ENCODE measurements around the gene HIGD1B. TPM values are rescaled to one million over a fixed set of nuclear protein-coding genes. Genes with fewer than 3 reads are reported as not detected.

The HIGD1B gene
- polyA plus RNA-seq, 1 donor from 2014 or later, result not detected

DNA sequence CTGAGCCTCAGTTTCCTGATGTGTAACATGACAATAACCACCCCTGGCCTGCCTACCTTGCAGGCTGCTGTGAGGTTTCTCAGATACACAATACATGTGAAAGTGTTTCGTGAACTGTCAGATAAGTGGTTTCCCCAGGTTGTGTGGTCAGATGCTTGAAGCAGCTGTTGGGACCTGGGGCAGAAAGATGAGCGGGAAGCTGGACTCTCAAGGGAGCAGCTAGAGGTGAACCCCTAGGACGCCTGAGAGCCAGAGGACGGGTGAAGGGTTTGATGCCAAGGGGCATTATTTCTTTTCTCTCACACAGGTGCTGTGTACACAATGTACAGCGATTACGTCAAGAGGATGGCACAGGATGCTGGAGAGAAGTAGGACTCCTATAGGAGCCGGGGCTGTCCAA, 2.3 kb downstream of the HIGD1B start:
- Histone ChIP-seq H3K27ac (ENCODE audit: low read length) (no peak overlapping the region), H3K36me3 (ENCODE audit: insufficient read depth, low read length) (peaks cover 12% of the 10 kb centered on the region), H3K9ac (ENCODE audit: low read length) (no peak overlapping the region), H3K9me3 (ENCODE audit: low read length) (no peaks in the 10 kb centered on the region), H2AFZ (ENCODE audit: low read depth, low read length) (no peak overlapping the region), H3K79me2 (replicated peaks; ENCODE audit: insufficient read depth, low read length) (no peaks in the 10 kb centered on the region), H4K20me1 (ENCODE audit: insufficient read depth) (no peaks in the 10 kb centered on the region), H3F3A (ENCODE audit: insufficient read depth, low read length, poor library complexity, severe bottlenecking) (no peaks in the 10 kb centered on the region), H3K4me3 (ENCODE audit: low read length) (no peak overlapping the region), H3K27me3 (ENCODE audit: insufficient read depth, low read depth, low read length) (no peaks in the 10 kb centered on the region), H3K4me2 (ENCODE audit: low read length) (no peak overlapping the region), H3K9me2 (ENCODE audit: insufficient read depth, low read length) (no peaks in the 10 kb centered on the region)
- TF ChIP-seq, protein P1, sequence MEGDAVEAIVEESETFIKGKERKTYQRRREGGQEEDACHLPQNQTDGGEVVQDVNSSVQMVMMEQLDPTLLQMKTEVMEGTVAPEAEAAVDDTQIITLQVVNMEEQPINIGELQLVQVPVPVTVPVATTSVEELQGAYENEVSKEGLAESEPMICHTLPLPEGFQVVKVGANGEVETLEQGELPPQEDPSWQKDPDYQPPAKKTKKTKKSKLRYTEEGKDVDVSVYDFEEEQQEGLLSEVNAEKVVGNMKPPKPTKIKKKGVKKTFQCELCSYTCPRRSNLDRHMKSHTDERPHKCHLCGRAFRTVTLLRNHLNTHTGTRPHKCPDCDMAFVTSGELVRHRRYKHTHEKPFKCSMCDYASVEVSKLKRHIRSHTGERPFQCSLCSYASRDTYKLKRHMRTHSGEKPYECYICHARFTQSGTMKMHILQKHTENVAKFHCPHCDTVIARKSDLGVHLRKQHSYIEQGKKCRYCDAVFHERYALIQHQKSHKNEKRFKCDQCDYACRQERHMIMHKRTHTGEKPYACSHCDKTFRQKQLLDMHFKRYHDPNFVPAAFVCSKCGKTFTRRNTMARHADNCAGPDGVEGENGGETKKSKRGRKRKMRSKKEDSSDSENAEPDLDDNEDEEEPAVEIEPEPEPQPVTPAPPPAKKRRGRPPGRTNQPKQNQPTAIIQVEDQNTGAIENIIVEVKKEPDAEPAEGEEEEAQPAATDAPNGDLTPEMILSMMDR (IDR thresholded peaks at IDR 0.05; ENCODE audit: poor library complexity, severe bottlenecking), result no peak

DNA sequence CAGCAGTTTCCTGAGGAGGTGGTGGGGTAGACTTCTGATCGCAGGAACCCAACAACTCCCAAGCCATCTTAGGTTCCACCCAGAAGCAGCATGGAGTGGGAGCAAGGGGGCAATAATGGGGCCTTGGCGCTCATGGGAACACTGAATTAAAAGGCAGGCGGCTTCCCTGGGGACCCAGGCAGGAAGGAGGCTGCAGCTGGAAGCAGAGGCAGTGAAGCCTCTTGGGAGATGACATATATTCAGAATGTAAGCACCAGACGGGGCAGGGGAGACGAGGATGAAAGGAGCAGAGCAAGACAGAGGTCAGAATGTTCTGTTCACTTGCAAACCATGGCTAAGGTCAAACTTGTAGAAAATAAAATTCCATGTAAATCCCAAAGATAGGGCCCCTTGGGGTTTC, 2.9 kb downstream of the HIGD1B start:
- H3K27ac ChIP-seq (ENCODE audit: low read length), result no peak overlapping the region
- H3F3A ChIP-seq (ENCODE audit: insufficient read depth, low read length, poor library complexity, severe bottlenecking), result no peaks in the 10 kb centered on the region
- no peak overlapping the region for H2AFZ ChIP-seq (ENCODE audit: low read depth, low read length)
- H3K9me3 ChIP-seq (ENCODE audit: low read length), result no peaks in the 10 kb centered on the region
- peaks cover 13% of the 10 kb centered on the region for H3K36me3 ChIP-seq (ENCODE audit: insufficient read depth, low read length)
- H3K9me2 ChIP-seq (ENCODE audit: insufficient read depth, low read length), result no peaks in the 10 kb centered on the region
- no peak overlapping the region for H3K4me2 ChIP-seq (ENCODE audit: low read length)
- no peak overlapping the region for H3K4me3 ChIP-seq (ENCODE audit: low read length)
- H4K20me1 ChIP-seq (ENCODE audit: insufficient read depth), result no peaks in the 10 kb centered on the region
- no peak overlapping the region for H3K9ac ChIP-seq (ENCODE audit: low read length)
- no peaks in the 10 kb centered on the region for H3K27me3 ChIP-seq (ENCODE audit: insufficient read depth, low read depth, low read length)
- TF ChIP-seq, protein P2, sequence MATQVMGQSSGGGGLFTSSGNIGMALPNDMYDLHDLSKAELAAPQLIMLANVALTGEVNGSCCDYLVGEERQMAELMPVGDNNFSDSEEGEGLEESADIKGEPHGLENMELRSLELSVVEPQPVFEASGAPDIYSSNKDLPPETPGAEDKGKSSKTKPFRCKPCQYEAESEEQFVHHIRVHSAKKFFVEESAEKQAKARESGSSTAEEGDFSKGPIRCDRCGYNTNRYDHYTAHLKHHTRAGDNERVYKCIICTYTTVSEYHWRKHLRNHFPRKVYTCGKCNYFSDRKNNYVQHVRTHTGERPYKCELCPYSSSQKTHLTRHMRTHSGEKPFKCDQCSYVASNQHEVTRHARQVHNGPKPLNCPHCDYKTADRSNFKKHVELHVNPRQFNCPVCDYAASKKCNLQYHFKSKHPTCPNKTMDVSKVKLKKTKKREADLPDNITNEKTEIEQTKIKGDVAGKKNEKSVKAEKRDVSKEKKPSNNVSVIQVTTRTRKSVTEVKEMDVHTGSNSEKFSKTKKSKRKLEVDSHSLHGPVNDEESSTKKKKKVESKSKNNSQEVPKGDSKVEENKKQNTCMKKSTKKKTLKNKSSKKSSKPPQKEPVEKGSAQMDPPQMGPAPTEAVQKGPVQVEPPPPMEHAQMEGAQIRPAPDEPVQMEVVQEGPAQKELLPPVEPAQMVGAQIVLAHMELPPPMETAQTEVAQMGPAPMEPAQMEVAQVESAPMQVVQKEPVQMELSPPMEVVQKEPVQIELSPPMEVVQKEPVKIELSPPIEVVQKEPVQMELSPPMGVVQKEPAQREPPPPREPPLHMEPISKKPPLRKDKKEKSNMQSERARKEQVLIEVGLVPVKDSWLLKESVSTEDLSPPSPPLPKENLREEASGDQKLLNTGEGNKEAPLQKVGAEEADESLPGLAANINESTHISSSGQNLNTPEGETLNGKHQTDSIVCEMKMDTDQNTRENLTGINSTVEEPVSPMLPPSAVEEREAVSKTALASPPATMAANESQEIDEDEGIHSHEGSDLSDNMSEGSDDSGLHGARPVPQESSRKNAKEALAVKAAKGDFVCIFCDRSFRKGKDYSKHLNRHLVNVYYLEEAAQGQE (IDR thresholded peaks at IDR 0.05; ENCODE audit: borderline replicate concordance), result no peak
- no peaks in the 10 kb centered on the region for H3K79me2 ChIP-seq (replicated peaks; ENCODE audit: insufficient read depth, low read length)

DNA sequence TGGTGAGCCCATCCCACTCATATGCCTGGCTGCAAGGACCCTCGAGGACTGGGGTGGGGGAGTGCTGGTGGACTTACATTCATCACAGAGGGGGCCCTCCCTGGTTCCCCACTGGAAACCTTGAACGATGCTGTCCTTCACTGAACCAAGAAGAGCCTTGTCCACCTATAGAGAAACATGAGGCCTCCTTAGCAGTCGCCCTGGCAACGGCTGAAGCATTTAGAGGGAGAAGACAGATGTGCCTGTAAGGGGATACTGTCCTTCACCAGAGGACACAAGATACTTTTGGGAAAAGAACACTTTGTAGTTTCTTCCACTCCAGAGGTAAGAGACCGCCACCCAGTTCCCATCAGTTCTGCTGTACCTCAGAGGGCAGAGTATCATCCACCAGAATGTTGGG, 6.5 kb downstream of the HIGD1B start:
- Histone ChIP-seq H3K4me2 (ENCODE audit: low read length) (no peak overlapping the region), H3F3A (ENCODE audit: insufficient read depth, low read length, poor library complexity, severe bottlenecking) (no peaks in the 10 kb centered on the region), H3K27ac (ENCODE audit: low read length) (no peak overlapping the region), H3K4me3 (ENCODE audit: low read length) (no peak overlapping the region), H3K9me3 (ENCODE audit: low read length) (no peaks in the 10 kb centered on the region), H3K36me3 (ENCODE audit: insufficient read depth, low read length) (peaks cover 13% of the 10 kb centered on the region), H3K79me2 (replicated peaks; ENCODE audit: insufficient read depth, low read length) (no peaks in the 10 kb centered on the region), H3K9ac (ENCODE audit: low read length) (no peak overlapping the region), H4K20me1 (ENCODE audit: insufficient read depth) (no peaks in the 10 kb centered on the region), H3K9me2 (ENCODE audit: insufficient read depth, low read length) (no peaks in the 10 kb centered on the region), H3K27me3 (ENCODE audit: insufficient read depth, low read depth, low read length) (no peaks in the 10 kb centered on the region), H2AFZ (ENCODE audit: low read depth, low read length) (no peak overlapping the region)
- TF ChIP-seq, protein P2 (IDR thresholded peaks at IDR 0.05; ENCODE audit: borderline replicate concordance), result no peak
- no peak for TF ChIP-seq MXI1 (conservative IDR thresholded peaks at IDR 0.05; ENCODE audit: poor library complexity, severe bottlenecking)
- no peak for TF ChIP-seq EP300 (conservative IDR thresholded peaks at IDR 0.05; ENCODE audit: poor library complexity, severe bottlenecking)
- TF ChIP-seq SMC3 (conservative IDR thresholded peaks at IDR 0.05; ENCODE audit: poor library complexity), result no peak
- TF ChIP-seq POLR2AphosphoS5 (IDR thresholded peaks at IDR 0.05), result no peak
- TF ChIP-seq, protein P1 (IDR thresholded peaks at IDR 0.05; ENCODE audit: poor library complexity, severe bottlenecking), result no peak
- TF ChIP-seq RAD21 (conservative IDR thresholded peaks at IDR 0.05), result no peak
- TF ChIP-seq EZH2 (IDR thresholded peaks at IDR 0.05; ENCODE audit: borderline replicate concordance, insufficient read depth, low read length, poor library complexity, severe bottlenecking), result no peak
- TF ChIP-seq TAF1 (IDR thresholded peaks at IDR 0.05; ENCODE audit: low read depth), result no peak

All from neural cell (in vitro differentiated cells).